ENCODE data around the gene MRPS10. TPM values are rescaled to one million over a fixed set of nuclear protein-coding genes. Genes with fewer than 3 reads are reported as not detected.
"Not testable (repeated sequence)": the region's sequence is repeated elsewhere in the genome, so short reads cannot be mapped to it uniquely, and the experiment has no call there.

Gene MRPS10
- total RNA-seq, 2 experiments from 2014 or later = 17.1 to 18.4 TPM

DNA sequence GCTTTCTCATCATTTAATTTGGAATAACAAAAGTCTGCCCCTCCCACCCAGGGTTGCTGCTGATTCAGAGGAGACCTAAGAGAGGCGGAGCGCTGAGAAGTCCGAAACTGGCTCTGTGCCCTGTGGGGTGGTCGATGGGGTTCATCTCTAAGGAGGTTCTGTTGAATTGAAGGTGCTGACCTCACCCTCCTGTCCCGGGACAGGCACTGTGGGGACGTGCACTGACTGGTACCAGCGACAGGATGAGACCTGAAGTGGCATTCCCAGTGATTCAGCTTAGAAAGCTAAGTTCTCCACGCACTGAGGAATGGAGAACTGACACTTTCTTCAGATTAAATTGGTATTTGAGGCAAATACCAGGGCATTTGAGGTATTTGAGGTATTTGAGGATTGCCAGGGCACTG, 24.2 kb downstream of the MRPS10 start:
- DNase-seq (no peak), ATAC-seq (ENCODE audit: poor library complexity) (no peak)
- CTCF ChIA-PET = no interaction called here
- Histone ChIP-seq H3K4me1 (ENCODE audit: insufficient read depth, low read length) (peaks cover 7% of the 10 kb centered on the region), H3K27me3 (ENCODE audit: control insufficient read depth in 1 of 2, insufficient read depth in 2 of 2, low read length in 2 of 2) (no peaks in the 10 kb centered on the region), H3K4me3 (ENCODE audit: low read length) (no peak overlapping the region), H3K9me3 (ENCODE audit: control insufficient read depth in 1 of 2, insufficient read depth in 1 of 2, low read length in 2 of 2) (no peaks in the 10 kb centered on the region), H3K27ac (ENCODE audit: low read depth in 1 of 2, low read length in 2 of 2) (no peak overlapping the region), H3K36me3 (ENCODE audit: insufficient read depth, low read length) (no peaks in the 10 kb centered on the region)
- TF ChIP-seq, protein P1, sequence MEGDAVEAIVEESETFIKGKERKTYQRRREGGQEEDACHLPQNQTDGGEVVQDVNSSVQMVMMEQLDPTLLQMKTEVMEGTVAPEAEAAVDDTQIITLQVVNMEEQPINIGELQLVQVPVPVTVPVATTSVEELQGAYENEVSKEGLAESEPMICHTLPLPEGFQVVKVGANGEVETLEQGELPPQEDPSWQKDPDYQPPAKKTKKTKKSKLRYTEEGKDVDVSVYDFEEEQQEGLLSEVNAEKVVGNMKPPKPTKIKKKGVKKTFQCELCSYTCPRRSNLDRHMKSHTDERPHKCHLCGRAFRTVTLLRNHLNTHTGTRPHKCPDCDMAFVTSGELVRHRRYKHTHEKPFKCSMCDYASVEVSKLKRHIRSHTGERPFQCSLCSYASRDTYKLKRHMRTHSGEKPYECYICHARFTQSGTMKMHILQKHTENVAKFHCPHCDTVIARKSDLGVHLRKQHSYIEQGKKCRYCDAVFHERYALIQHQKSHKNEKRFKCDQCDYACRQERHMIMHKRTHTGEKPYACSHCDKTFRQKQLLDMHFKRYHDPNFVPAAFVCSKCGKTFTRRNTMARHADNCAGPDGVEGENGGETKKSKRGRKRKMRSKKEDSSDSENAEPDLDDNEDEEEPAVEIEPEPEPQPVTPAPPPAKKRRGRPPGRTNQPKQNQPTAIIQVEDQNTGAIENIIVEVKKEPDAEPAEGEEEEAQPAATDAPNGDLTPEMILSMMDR (IDR thresholded peaks at IDR 0.05) = no peak
- H3K27me3 Mint-ChIP-seq = no peaks in the 10 kb centered on the region
- POLR2A ChIA-PET = no interaction called here
- H3K4me1 Mint-ChIP-seq (ENCODE audit: low read depth) = no peaks in the 10 kb centered on the region
- H3K36me3 Mint-ChIP-seq (ENCODE audit: low read depth) = no peaks in the 10 kb centered on the region
- no peaks in the 10 kb centered on the region for H3K9me3 Mint-ChIP-seq
- no peak overlapping the region for H3K27ac Mint-ChIP-seq
- intact Hi-C loops (cut with DNase I, micrococcal nuclease) = no loop called here
- H3K4me3 Mint-ChIP-seq = no peak overlapping the region

DNA sequence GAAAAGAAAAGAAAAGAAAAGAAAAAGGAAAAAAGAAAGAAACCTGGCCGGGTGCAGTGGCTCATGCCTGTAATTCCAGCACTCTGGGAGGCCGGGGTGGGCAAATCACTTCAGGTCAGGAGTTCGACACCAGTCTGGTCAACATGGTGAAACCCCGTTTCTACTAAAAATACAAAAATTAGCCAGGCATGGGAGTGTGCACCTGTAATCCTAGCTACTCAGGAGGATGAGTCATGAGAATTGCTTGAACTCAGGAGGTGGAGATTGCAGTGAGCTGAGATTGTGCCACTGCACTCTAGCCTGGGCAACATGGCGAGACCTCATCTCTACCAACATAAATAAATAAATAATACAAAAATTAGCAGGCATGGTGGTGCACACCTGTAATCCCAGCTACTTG, 25.3 kb downstream of the MRPS10 start:
- H3K4me1 Mint-ChIP-seq (ENCODE audit: low read depth); H3K4me1 ChIP-seq (ENCODE audit: insufficient read depth, low read length); POLR2A ChIA-PET; H3K9me3 ChIP-seq (ENCODE audit: control insufficient read depth in 1 of 2, insufficient read depth in 1 of 2, low read length in 2 of 2); H3K27ac ChIP-seq (ENCODE audit: low read depth in 1 of 2, low read length in 2 of 2); H3K36me3 Mint-ChIP-seq (ENCODE audit: low read depth); H3K4me3 ChIP-seq (ENCODE audit: low read length); intact Hi-C loops (cut with DNase I, micrococcal nuclease); H3K4me3 Mint-ChIP-seq; H3K27ac Mint-ChIP-seq; DNase-seq; CTCF ChIA-PET; H3K27me3 Mint-ChIP-seq; H3K36me3 ChIP-seq (ENCODE audit: insufficient read depth, low read length); ATAC-seq (ENCODE audit: poor library complexity); H3K9me3 Mint-ChIP-seq; H3K27me3 ChIP-seq (ENCODE audit: control insufficient read depth in 1 of 2, insufficient read depth in 2 of 2, low read length in 2 of 2): not testable (repeated sequence)

DNA sequence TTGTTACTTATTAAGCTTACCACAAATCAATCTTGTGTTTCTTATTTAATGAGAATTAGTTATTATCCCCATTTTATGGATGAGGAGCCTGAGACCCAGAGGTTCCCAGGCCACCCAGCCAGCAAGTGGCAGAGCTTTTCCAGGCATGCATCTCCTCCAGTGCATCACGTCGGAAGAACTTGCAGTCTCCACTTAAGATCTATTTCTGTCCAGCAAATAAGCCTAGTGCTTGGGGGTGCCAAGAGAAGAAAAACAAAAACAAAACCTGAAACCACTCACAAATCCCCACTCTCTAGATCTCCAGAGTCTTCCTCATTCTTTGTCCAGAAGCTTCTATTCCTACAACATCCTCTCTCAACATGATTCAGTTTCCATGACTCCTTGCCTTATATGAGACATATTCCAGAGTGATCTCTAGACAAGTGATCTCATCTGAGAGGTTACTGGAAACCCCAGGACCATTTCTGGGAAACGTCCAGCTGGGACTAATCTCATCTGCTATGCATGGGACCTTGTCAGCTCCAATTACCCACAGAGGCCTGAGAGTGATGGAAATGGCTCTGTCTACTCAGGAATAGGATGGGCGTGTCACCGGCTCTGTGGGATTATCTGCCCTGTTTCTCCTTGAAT, 27.0 kb downstream of the MRPS10 start:
- no peaks in the 10 kb centered on the region for H3K4me1 ChIP-seq (ENCODE audit: insufficient read depth, low read length)
- POLR2A ChIA-PET = no interaction called here
- H3K4me3 Mint-ChIP-seq = no peak overlapping the region
- no peak overlapping the region for H3K4me3 ChIP-seq (ENCODE audit: low read length)
- ATAC-seq (ENCODE audit: poor library complexity) (no peak), DNase-seq (no peak)
- no peaks in the 10 kb centered on the region for H3K36me3 Mint-ChIP-seq (ENCODE audit: low read depth)
- intact Hi-C loops (cut with DNase I, micrococcal nuclease) = no loop called here
- TF ChIP-seq, protein P1 (IDR thresholded peaks at IDR 0.05) = no peak
- H3K27ac Mint-ChIP-seq = no peak overlapping the region
- H3K27me3 Mint-ChIP-seq = no peaks in the 10 kb centered on the region
- no peaks in the 10 kb centered on the region for H3K9me3 Mint-ChIP-seq
- no peak overlapping the region for H3K27ac ChIP-seq (ENCODE audit: low read depth in 1 of 2, low read length in 2 of 2)
- no peaks in the 10 kb centered on the region for H3K36me3 ChIP-seq (ENCODE audit: insufficient read depth, low read length)
- H3K4me1 Mint-ChIP-seq (ENCODE audit: low read depth) = no peaks in the 10 kb centered on the region
- CTCF ChIA-PET = no interaction called here
- H3K9me3 ChIP-seq (ENCODE audit: control insufficient read depth in 1 of 2, insufficient read depth in 1 of 2, low read length in 2 of 2) = no peaks in the 10 kb centered on the region
- no peaks in the 10 kb centered on the region for H3K27me3 ChIP-seq (ENCODE audit: control insufficient read depth in 1 of 2, insufficient read depth in 2 of 2, low read length in 2 of 2)

DNA sequence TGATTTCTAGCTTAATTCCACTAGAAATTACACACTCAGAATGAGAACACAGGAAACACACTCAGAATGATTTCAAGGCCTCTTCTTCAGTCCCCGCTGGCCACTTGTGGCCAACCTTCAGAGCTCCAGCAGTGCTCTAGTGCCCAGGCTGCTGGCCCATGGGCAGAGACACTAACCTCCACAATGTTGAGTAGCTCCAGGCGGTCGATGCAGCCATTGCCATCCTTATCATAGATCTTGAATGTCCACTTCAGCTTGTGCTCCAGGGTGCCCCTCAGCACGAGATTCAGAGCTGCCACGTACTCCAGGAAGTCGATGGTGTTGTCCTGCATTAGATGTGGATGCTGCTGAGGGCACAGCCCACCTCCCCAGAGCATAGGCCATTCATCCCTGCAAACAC, 29.3 kb downstream of the MRPS10 start:
- Histone ChIP-seq H3K9me3 (ENCODE audit: control insufficient read depth in 1 of 2, insufficient read depth in 1 of 2, low read length in 2 of 2) (no peaks in the 10 kb centered on the region), H3K27ac (ENCODE audit: low read depth in 1 of 2, low read length in 2 of 2) (no peak overlapping the region), H3K4me1 (ENCODE audit: insufficient read depth, low read length) (no peaks in the 10 kb centered on the region), H3K27me3 (ENCODE audit: control insufficient read depth in 1 of 2, insufficient read depth in 2 of 2, low read length in 2 of 2) (no peaks in the 10 kb centered on the region), H3K36me3 (ENCODE audit: insufficient read depth, low read length) (no peaks in the 10 kb centered on the region), H3K4me3 (ENCODE audit: low read length) (no peak overlapping the region)
- DNase-seq = no peak
- no peaks in the 10 kb centered on the region for H3K27me3 Mint-ChIP-seq
- no peak overlapping the region for H3K27ac Mint-ChIP-seq
- H3K4me3 Mint-ChIP-seq = no peak overlapping the region
- intact Hi-C loops (cut with DNase I, micrococcal nuclease) = no loop called here
- no peaks in the 10 kb centered on the region for H3K36me3 Mint-ChIP-seq (ENCODE audit: low read depth)
- TF ChIP-seq, protein P1 (IDR thresholded peaks at IDR 0.05) = no peak
- ChIA-PET CTCF (no interaction called here), POLR2A (no interaction called here)
- H3K4me1 Mint-ChIP-seq (ENCODE audit: low read depth) = no peaks in the 10 kb centered on the region
- no peaks in the 10 kb centered on the region for H3K9me3 Mint-ChIP-seq
- no peak for ATAC-seq (ENCODE audit: poor library complexity)
